ENCODE measurements around the gene CYFIP2.

DNA sequence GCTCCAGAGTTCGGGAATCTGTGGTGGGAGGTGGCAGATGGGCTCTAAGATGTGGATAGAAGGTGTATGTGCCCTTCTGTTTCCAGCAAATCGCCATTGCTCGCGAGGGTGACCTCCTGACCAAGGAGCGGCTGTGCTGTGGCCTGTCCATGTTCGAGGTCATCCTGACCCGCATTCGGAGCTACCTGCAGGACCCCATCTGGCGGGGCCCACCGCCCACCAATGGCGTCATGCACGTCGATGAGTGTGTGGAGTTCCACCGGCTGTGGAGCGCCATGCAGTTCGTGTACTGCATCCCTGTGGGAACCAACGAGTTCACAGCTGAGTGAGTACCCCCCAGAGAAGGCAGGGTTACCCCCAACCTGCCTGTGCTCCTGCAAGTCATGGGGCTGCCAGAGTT, 123.2 kb downstream of the CYFIP2 start:
- TF ChIP-seq, protein P1, sequence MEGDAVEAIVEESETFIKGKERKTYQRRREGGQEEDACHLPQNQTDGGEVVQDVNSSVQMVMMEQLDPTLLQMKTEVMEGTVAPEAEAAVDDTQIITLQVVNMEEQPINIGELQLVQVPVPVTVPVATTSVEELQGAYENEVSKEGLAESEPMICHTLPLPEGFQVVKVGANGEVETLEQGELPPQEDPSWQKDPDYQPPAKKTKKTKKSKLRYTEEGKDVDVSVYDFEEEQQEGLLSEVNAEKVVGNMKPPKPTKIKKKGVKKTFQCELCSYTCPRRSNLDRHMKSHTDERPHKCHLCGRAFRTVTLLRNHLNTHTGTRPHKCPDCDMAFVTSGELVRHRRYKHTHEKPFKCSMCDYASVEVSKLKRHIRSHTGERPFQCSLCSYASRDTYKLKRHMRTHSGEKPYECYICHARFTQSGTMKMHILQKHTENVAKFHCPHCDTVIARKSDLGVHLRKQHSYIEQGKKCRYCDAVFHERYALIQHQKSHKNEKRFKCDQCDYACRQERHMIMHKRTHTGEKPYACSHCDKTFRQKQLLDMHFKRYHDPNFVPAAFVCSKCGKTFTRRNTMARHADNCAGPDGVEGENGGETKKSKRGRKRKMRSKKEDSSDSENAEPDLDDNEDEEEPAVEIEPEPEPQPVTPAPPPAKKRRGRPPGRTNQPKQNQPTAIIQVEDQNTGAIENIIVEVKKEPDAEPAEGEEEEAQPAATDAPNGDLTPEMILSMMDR (IDR thresholded peaks at IDR 0.05), result no peak
- TF ChIP-seq POLR2A (IDR thresholded peaks at IDR 0.05), result no peak
